ENCODE results near the gene MORN2.

Gene MORN2

GRCh38 chr2:38900726-38901125 lies 24.9 kb downstream of the MORN2 start:
- TF ChIP-seq SIN3A (IDR thresholded peaks at IDR 0.05; ENCODE audit: borderline replicate concordance, insufficient read depth, low read length) = no peak
- no peak for TF ChIP-seq POLR2AphosphoS5 (IDR thresholded peaks at IDR 0.05; ENCODE audit: low read depth, low read length)
- no peak for TF ChIP-seq REST (IDR thresholded peaks at IDR 0.05; ENCODE audit: insufficient read depth in 1 of 2, low read depth in 2 of 2, low read length in 2 of 2)
- TF ChIP-seq FOXP2 (optimal IDR thresholded peaks at IDR 0.05; ENCODE audit: borderline replicate concordance, extremely low read depth, extremely low read length, insufficient read depth) = no peak
- TF ChIP-seq TAF1 (IDR thresholded peaks at IDR 0.05; ENCODE audit: borderline replicate concordance, insufficient read depth, low read length) = no peak

- TF ChIP-seq TAF1 (IDR thresholded peaks at IDR 0.05; ENCODE audit: borderline replicate concordance, insufficient read depth, low read length) (no peak), REST (IDR thresholded peaks at IDR 0.05; ENCODE audit: insufficient read depth in 1 of 2, low read depth in 2 of 2, low read length in 2 of 2) (no peak), POLR2AphosphoS5 (IDR thresholded peaks at IDR 0.05; ENCODE audit: low read depth, low read length) (no peak), SIN3A (IDR thresholded peaks at IDR 0.05; ENCODE audit: borderline replicate concordance, insufficient read depth, low read length) (no peak), FOXP2 (optimal IDR thresholded peaks at IDR 0.05; ENCODE audit: borderline replicate concordance, extremely low read depth, extremely low read length, insufficient read depth) (no peak)
Measured at GRCh38 chr2:38905251-38905650, 29.5 kb downstream of the MORN2 start.

GRCh38 chr2:38907242-38907641 lies 31.5 kb downstream of the MORN2 start:
- TF ChIP-seq SIN3A (IDR thresholded peaks at IDR 0.05; ENCODE audit: borderline replicate concordance, insufficient read depth, low read length) = no peak
- TF ChIP-seq POLR2AphosphoS5 (IDR thresholded peaks at IDR 0.05; ENCODE audit: low read depth, low read length) = no peak
- TF ChIP-seq REST (IDR thresholded peaks at IDR 0.05; ENCODE audit: insufficient read depth in 1 of 2, low read depth in 2 of 2, low read length in 2 of 2) = no peak
- no peak for TF ChIP-seq FOXP2 (optimal IDR thresholded peaks at IDR 0.05; ENCODE audit: borderline replicate concordance, extremely low read depth, extremely low read length, insufficient read depth)
- no peak for TF ChIP-seq TAF1 (IDR thresholded peaks at IDR 0.05; ENCODE audit: borderline replicate concordance, insufficient read depth, low read length)

GRCh38 chr2:38907743-38908562 lies 32.2 kb downstream of the MORN2 start:
- no peak for TF ChIP-seq FOXP2 (optimal IDR thresholded peaks at IDR 0.05; ENCODE audit: borderline replicate concordance, extremely low read depth, extremely low read length, insufficient read depth)
- TF ChIP-seq POLR2AphosphoS5 (IDR thresholded peaks at IDR 0.05; ENCODE audit: low read depth, low read length) = no peak
- TF ChIP-seq REST (IDR thresholded peaks at IDR 0.05; ENCODE audit: insufficient read depth in 1 of 2, low read depth in 2 of 2, low read length in 2 of 2) = no peak
- no peak for TF ChIP-seq SIN3A (IDR thresholded peaks at IDR 0.05; ENCODE audit: borderline replicate concordance, insufficient read depth, low read length)
- TF ChIP-seq TAF1 (IDR thresholded peaks at IDR 0.05; ENCODE audit: borderline replicate concordance, insufficient read depth, low read length) = no peak
